ENCODE data around the gene TMSB15B.

DNA sequence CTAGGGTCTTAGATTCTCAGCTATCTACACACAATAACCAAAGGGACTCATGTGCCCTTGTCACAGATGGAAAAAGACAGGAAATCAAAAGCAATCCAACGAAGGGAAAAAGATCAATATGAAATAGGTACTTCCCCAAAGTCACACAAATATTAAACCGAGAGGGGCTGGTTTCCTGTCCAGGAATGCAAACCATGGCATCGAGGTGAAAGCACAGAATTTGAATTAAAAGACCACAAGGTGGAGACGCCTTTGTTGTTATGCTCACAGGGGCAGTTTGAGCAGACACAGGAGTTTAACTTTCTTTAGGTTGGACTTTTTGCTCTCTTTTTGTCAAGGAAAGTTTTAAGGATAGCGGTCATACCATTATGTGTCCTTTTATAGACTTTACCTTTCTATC is 36.8 kb downstream of the TMSB15B start:
- TF ChIP-seq, protein P1, sequence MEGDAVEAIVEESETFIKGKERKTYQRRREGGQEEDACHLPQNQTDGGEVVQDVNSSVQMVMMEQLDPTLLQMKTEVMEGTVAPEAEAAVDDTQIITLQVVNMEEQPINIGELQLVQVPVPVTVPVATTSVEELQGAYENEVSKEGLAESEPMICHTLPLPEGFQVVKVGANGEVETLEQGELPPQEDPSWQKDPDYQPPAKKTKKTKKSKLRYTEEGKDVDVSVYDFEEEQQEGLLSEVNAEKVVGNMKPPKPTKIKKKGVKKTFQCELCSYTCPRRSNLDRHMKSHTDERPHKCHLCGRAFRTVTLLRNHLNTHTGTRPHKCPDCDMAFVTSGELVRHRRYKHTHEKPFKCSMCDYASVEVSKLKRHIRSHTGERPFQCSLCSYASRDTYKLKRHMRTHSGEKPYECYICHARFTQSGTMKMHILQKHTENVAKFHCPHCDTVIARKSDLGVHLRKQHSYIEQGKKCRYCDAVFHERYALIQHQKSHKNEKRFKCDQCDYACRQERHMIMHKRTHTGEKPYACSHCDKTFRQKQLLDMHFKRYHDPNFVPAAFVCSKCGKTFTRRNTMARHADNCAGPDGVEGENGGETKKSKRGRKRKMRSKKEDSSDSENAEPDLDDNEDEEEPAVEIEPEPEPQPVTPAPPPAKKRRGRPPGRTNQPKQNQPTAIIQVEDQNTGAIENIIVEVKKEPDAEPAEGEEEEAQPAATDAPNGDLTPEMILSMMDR (IDR thresholded peaks at IDR 0.05) = no peak
- no peak for TF ChIP-seq POLR2A (IDR thresholded peaks at IDR 0.05)

All from thyroid gland (tissue), 4 donors.